ENCODE measurements around the gene HOXD11. TPM values are rescaled to one million over a fixed set of nuclear protein-coding genes. Genes with fewer than 3 reads are reported as not detected.
A peak's percentile ranks its signal among the peaks of the same experiment; 100 is the strongest.

Gene HOXD11
- total and polyA plus RNA-seq, 11 donors: not detected

GRCh38 chr2:176115883-176116813, 9.1 kb downstream of the HOXD11 start, which contains the start of gene HOXD10:
HOXD10 (plus strand) TSS chr2:176116778; CDS start chr2:176116834, 56 bp downstream.
- ATAC-seq (peak in 2 of 4 donors; percentile 20 to 36), DNase-seq (no peak)
- TF ChIP-seq POLR2A (IDR thresholded peaks at IDR 0.05): no peak
- peak in 3 of 12 donors; percentile 8 to 22 (median 15) for TF ChIP-seq CTCF (IDR thresholded peaks at IDR 0.05)
- WGBS, 4 donors: 3 to 6% (median 4%) methylated on average over 47 to 66 of the region's 66 CpGs
- Histone ChIP-seq H3K4me3 (peak within 1 kb of the TSS in 1 of 12 donors; percentile 5), H3K27me3 (peaks cover 94 to 100% (median 99%) of the 10 kb centered on the region in 9 donors), H3K36me3 (no peaks in the 10 kb centered on the region), H3K27ac (no peak within 1 kb of the TSS), H3K4me1 (peaks cover 0 to 9% (median 0%) of the 10 kb centered on the region in 12 donors), H3K9me3 (no peaks in the 10 kb centered on the region)
- intact Hi-C loops (cut with DNase I): no loop called here

GRCh38 chr2:176117162-176117822, 10.2 kb downstream of the HOXD11 start:
- Histone ChIP-seq H3K36me3 (no peaks in the 10 kb centered on the region), H3K4me1 (peaks cover 0 to 21% (median 2%) of the 10 kb centered on the region in 12 donors), H3K27me3 (peaks cover 94 to 100% (median 99%) of the 10 kb centered on the region in 9 donors), H3K4me3 (peak overlapping the region in 1 of 12 donors; percentile 5), H3K27ac (no peak overlapping the region), H3K9me3 (no peaks in the 10 kb centered on the region)
- no peak for DNase-seq
- TF ChIP-seq POLR2A (IDR thresholded peaks at IDR 0.05) (no peak), CTCF (IDR thresholded peaks at IDR 0.05) (no peak)
- no peak for ATAC-seq
- WGBS, 4 donors: 14 to 25% (median 16%) methylated on average over 34 to 40 of the region's 40 CpGs
- intact Hi-C loops (cut with DNase I): no loop called here

GRCh38 chr2:176117823-176118371, 10.8 kb downstream of the HOXD11 start:
- TF ChIP-seq POLR2A (IDR thresholded peaks at IDR 0.05): no peak
- no peak for TF ChIP-seq CTCF (IDR thresholded peaks at IDR 0.05)
- WGBS, 4 donors: 6 to 12% (median 9%) methylated on average over 11 of the region's 11 CpGs
- Histone ChIP-seq H3K36me3 (no peaks in the 10 kb centered on the region), H3K9me3 (no peaks in the 10 kb centered on the region), H3K27me3 (peaks cover 95 to 100% (median 99%) of the 10 kb centered on the region in 9 donors), H3K4me1 (peaks cover 0 to 27% (median 8%) of the 10 kb centered on the region in 12 donors), H3K4me3 (no peak overlapping the region), H3K27ac (no peak overlapping the region)
- ATAC-seq (no peak), DNase-seq (no peak)
- intact Hi-C loops (cut with DNase I): no loop called here

All from heart left ventricle (tissue), 16 donors.